GM12892 (cell line): ENCODE results near the gene VSTM2B.

Experiments
- POLR2A ChIP-seq: IDR thresholded peaks from 2 replicates; pipeline ENCODE4 v1.6.1; 2011; ENCODE audit warnings: low read depth, low read length, control low read depth
- POLR2AphosphoS5 ChIP-seq: IDR thresholded peaks from 2 replicates; pipeline ENCODE4 v1.6.1; 2011; ENCODE audit warnings: low read depth, low read length, control low read depth
- TAF1 ChIP-seq: IDR thresholded peaks from 2 replicates; pipeline ENCODE4 v1.6.1; 2011; ENCODE audit warnings: low read depth, mild to moderate bottlenecking, control low read depth, low read length, borderline replicate concordance

GRCh38 chr19:29610574-29611271 is 84.9 kb downstream of the VSTM2B start:
- no peak for TF ChIP-seq POLR2A
- no peak for TF ChIP-seq POLR2AphosphoS5
- no peak for TF ChIP-seq TAF1
